ENCODE data around the gene LYRM9.

LYRM9 gene

DNA sequence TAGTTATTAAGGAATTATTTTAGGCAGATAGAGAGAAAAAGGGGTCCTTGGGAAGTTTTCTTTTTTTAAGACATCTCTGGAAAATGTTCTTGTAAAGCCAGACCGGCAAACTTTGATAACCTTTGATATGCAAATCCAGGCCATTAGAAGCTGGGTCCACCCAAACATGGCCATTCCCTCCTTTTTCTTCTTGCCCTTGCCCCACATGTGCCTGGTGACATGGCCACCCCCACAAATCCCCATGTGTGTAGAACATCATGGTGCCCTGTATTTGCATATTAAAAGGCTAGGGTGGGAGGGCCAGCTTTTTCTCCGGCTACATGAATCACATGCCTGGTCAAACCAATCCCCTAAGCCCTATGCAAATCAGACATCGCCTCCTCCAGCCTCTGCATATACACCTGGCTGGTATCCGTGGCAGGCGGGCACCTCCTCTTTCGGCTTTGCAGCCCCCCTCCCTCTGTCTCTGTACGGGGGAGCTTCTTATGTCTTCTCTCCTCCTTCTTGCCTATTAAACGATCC lies 43.9 kb upstream of the LYRM9 start:
- Mint-ChIP-seq H3K4me1 (no peaks in the 10 kb centered on the region), H3K4me3 (no peak overlapping the region), H3K27me3 (ENCODE audit: low read depth) (peaks cover 24% of the 10 kb centered on the region), H3K36me3 (ENCODE audit: low read depth) (no peaks in the 10 kb centered on the region), H3K9me3 (peaks cover 3% of the 10 kb centered on the region), H3K27ac (no peak overlapping the region)
- TF ChIP-seq CTCF (IDR thresholded peaks at IDR 0.05; ENCODE audit: unreplicated experiment in 3 of 3), result no peak

DNA sequence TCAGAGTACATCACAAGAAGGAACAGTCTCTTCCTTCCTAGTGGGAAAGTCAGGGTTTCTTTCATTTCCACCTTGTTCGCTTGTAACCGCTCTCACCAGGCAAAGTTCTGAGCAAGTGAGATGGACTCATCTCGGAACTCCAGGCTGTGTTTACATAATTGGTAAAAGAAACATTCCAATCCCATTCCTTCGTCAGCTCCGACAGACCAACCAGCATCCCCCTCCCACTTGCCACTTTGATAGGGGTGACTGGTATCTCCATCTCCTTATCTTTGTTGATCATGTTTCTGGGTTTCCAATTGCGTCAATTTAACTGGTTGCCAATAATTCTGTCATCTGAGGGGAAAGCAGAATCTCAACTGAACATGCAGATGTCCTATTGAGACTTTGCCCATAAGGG lies 36.8 kb upstream of the LYRM9 start:
- no peaks in the 10 kb centered on the region for H3K27me3 Mint-ChIP-seq (ENCODE audit: low read depth)
- no peaks in the 10 kb centered on the region for H3K4me1 Mint-ChIP-seq
- H3K36me3 Mint-ChIP-seq (ENCODE audit: low read depth), result no peaks in the 10 kb centered on the region
- no peak for TF ChIP-seq CTCF (IDR thresholded peaks at IDR 0.05; ENCODE audit: unreplicated experiment in 3 of 3)
- no peak overlapping the region for H3K4me3 Mint-ChIP-seq
- peaks cover 3% of the 10 kb centered on the region for H3K9me3 Mint-ChIP-seq
- H3K27ac Mint-ChIP-seq, result no peak overlapping the region

DNA sequence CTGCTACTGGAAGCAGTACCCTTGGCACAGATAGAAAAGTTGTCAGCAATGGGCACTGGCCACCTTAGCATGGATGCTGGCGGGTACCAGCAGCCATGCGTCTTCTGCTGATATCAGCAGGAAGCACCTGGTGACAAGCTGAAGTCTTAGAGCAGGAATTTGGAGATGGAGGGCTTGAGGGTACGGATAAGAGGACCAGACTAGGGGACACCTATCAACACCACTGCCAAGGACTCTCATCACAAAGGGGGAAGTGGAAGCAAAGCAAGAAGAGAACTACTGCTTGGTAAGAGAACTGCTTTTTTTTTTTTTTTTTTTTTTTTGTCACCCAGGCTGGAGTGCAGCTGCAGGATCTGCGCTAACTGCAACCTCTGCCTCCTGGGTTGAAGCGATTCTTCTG lies 35.4 kb upstream of the LYRM9 start:
- no peaks in the 10 kb centered on the region for H3K36me3 Mint-ChIP-seq (ENCODE audit: low read depth)
- H3K4me1 Mint-ChIP-seq, result no peaks in the 10 kb centered on the region
- TF ChIP-seq CTCF (IDR thresholded peaks at IDR 0.05; ENCODE audit: unreplicated experiment in 3 of 3), result no peak

DNA sequence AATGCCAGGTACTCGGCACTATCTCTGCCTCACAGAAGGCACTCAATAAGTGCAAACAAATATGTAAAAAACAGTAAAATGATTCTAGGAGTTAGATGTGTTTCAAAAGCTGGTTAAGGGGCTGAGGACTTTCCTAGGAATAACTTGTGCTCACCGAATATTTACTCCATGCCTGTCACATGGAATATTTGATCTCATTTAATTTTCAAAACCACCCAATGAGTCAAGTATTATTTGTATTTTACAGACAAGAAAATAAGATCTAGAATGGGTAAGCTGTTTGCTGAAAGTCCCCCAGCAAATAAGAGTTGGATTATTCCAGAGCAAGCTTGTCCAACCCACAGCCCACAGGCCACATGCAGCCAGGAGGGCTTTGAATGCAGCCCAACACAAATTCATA lies 34.6 kb upstream of the LYRM9 start:
- TF ChIP-seq CTCF (IDR thresholded peaks at IDR 0.05; ENCODE audit: unreplicated experiment in 3 of 3), result no peak
- H3K36me3 Mint-ChIP-seq (ENCODE audit: low read depth), result no peaks in the 10 kb centered on the region
- no peak overlapping the region for H3K27ac Mint-ChIP-seq
- H3K4me3 Mint-ChIP-seq, result no peak overlapping the region
- peaks cover 3% of the 10 kb centered on the region for H3K9me3 Mint-ChIP-seq
- no peaks in the 10 kb centered on the region for H3K4me1 Mint-ChIP-seq
- H3K27me3 Mint-ChIP-seq (ENCODE audit: low read depth), result no peaks in the 10 kb centered on the region

More for the DNA sequence above, 35.4 kb upstream of the LYRM9 start:
- Mint-ChIP-seq H3K27me3 (ENCODE audit: low read depth) (no peaks in the 10 kb centered on the region), H3K4me3 (no peak overlapping the region), H3K27ac (no peak overlapping the region), H3K9me3 (peaks cover 3% of the 10 kb centered on the region)

DNA sequence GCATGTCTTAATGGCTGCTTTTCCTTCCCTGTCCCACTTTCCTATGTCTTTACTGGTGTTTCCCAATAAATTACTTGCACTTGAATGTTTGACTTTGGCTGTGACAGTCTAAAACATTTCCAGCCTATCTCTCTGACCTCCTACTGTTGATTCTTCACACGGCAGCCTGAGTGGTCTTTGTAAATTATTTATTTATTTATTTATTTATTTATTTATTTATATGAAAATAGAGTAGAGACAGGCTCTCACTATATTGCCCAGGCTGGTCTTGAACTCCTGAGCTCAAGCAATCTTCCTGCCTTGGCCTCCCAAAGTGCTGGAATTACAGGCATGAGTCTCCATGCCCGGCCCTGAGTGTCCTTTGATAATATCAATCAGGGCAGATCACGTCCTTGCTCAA lies 28.4 kb upstream of the LYRM9 start:
- H3K27me3 Mint-ChIP-seq (ENCODE audit: low read depth), result peaks cover 4% of the 10 kb centered on the region
- no peaks in the 10 kb centered on the region for H3K36me3 Mint-ChIP-seq (ENCODE audit: low read depth)
- H3K4me1 Mint-ChIP-seq, result no peaks in the 10 kb centered on the region
- H3K27ac Mint-ChIP-seq, result no peak overlapping the region
- no peaks in the 10 kb centered on the region for H3K9me3 Mint-ChIP-seq
- no peak overlapping the region for H3K4me3 Mint-ChIP-seq
- TF ChIP-seq CTCF (IDR thresholded peaks at IDR 0.05; ENCODE audit: unreplicated experiment in 3 of 3), result no peak

DNA sequence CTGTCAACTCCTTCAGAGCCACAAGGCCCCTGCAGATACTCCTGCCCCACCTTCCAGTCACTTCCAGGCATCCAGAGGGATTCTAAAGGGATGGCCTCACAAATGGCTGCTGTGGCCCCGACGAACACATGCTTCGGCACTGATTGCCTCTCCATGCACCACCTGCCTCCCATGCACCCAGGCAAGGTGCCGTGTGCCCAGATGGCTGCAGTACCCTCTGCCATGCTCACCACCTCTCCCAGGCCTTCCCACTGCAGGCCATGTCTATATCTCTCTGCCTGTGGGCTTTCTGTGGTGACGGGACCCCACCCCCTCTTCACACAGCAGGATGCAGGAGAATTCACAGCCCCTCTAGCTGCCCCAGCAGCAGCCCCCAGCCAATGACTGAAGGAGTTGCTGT lies 27.9 kb upstream of the LYRM9 start:
- Mint-ChIP-seq H3K9me3 (no peaks in the 10 kb centered on the region), H3K4me1 (no peaks in the 10 kb centered on the region), H3K27me3 (ENCODE audit: low read depth) (peaks cover 4% of the 10 kb centered on the region), H3K36me3 (ENCODE audit: low read depth) (no peaks in the 10 kb centered on the region), H3K4me3 (no peak overlapping the region), H3K27ac (no peak overlapping the region)
- no peak for TF ChIP-seq CTCF (IDR thresholded peaks at IDR 0.05; ENCODE audit: unreplicated experiment in 3 of 3)
